Liver (tissue), 3 donors: ENCODE results near the gene CTAGE9.

Experiments used
- TAF1 ChIP-seq: conservative IDR thresholded peaks from 2 replicates; pipeline ENCODE4 v1.6.1; 2016; ENCODE audit warnings: antibody characterized with exemption, mild to moderate bottlenecking
- YY1 ChIP-seq: IDR thresholded peaks from 2 replicates; pipeline ENCODE4 v1.6.1; 2016; ENCODE audit warnings: antibody characterized with exemption, mild to moderate bottlenecking
- TF ChIP-seq, protein P1 (sequence below): fragments of 150-350 bp; IDR thresholded peaks from 2 replicates; pipeline ENCODE4 v1.5.1; 2017; ENCODE audit warnings: improper control_type of control experiment, low read depth, low read length; ENCODE audit not compliant: missing input control
- TF ChIP-seq, protein P2 (sequence below): IDR thresholded peaks from 2 replicates; pipeline ENCODE4 v1.6.1; 2016; ENCODE audit warnings: antibody characterized with exemption
- donor health status: healthy.
- donor health status: healthy.

- TF ChIP-seq, protein P1, sequence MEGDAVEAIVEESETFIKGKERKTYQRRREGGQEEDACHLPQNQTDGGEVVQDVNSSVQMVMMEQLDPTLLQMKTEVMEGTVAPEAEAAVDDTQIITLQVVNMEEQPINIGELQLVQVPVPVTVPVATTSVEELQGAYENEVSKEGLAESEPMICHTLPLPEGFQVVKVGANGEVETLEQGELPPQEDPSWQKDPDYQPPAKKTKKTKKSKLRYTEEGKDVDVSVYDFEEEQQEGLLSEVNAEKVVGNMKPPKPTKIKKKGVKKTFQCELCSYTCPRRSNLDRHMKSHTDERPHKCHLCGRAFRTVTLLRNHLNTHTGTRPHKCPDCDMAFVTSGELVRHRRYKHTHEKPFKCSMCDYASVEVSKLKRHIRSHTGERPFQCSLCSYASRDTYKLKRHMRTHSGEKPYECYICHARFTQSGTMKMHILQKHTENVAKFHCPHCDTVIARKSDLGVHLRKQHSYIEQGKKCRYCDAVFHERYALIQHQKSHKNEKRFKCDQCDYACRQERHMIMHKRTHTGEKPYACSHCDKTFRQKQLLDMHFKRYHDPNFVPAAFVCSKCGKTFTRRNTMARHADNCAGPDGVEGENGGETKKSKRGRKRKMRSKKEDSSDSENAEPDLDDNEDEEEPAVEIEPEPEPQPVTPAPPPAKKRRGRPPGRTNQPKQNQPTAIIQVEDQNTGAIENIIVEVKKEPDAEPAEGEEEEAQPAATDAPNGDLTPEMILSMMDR = no peak
- TF ChIP-seq, protein P2, sequence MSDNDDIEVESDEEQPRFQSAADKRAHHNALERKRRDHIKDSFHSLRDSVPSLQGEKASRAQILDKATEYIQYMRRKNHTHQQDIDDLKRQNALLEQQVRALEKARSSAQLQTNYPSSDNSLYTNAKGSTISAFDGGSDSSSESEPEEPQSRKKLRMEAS = no peak
- TF ChIP-seq TAF1 = no peak
- no peak for TF ChIP-seq YY1
Measured at GRCh38 chr6:131681585-131681984, 29.2 kb downstream of the CTAGE9 start.
